ENCODE measurements around the gene TAGLN2. TPM values are rescaled to one million over a fixed set of nuclear protein-coding genes. Genes with fewer than 3 reads are reported as not detected.

TAGLN2 gene
- polyA plus RNA-seq, 6 donors from 2014 or later = 1,235 to 1,676 (median 1,380) TPM

GRCh38 chr1:159877695-159878444 lies 47.4 kb downstream of the TAGLN2 start:
- H3K27ac Mint-ChIP-seq = no peak overlapping the region
- H3K27me3 Mint-ChIP-seq = peaks cover 4 to 6% (median 6%) of the 10 kb centered on the region in 3 donors
- H3K4me3 Mint-ChIP-seq = no peak overlapping the region
- H3K36me3 Mint-ChIP-seq = peaks cover 7 to 15% of the 10 kb centered on the region in 2 donors
- DNase-seq = no peak
- ATAC-seq (ENCODE audit: low read depth in 2 of 2) = no peak
- H3K9me3 Mint-ChIP-seq = no peaks in the 10 kb centered on the region
- H3K4me1 Mint-ChIP-seq = peaks cover 0 to 2% (median 0%) of the 10 kb centered on the region in 3 donors

- peaks cover 0 to under 1% (median 0%) of the 10 kb centered on the region in 3 donors for H3K4me1 Mint-ChIP-seq
- H3K27ac Mint-ChIP-seq = no peak overlapping the region
- H3K4me3 Mint-ChIP-seq = no peak overlapping the region
- no peak for ATAC-seq (ENCODE audit: low read depth in 2 of 2)
- peaks cover 7 to 10% of the 10 kb centered on the region in 2 donors for H3K36me3 Mint-ChIP-seq
- peaks cover 2 to 14% (median 10%) of the 10 kb centered on the region in 3 donors for H3K27me3 Mint-ChIP-seq
- H3K9me3 Mint-ChIP-seq = no peaks in the 10 kb centered on the region
- DNase-seq = no peak
These were observed 51.7 kb downstream of the TAGLN2 start for GRCh38 chr1:159873530-159874143.

DNA sequence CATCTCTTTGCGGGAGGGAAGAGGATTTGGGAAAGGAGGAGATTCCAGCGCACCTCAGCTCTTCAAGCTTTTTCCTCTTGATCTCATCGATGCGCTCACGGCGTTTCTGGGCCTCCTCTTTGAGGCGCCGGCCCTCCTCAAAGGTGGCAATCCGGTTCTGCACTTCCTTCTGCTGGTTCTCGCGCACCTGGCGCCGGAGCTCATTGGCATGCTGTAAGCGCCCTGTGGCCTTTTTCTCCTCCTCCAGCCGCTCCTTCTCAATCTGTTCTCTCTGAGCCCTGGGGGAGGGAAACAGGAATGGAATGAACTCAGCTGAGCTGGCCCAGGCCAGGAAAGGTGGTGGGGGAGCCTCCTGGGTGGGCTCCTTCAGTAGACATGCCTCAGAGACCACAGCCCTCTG lies 52.4 kb downstream of the TAGLN2 start:
- Mint-ChIP-seq H3K27me3 (peaks cover 0 to 14% (median 8%) of the 10 kb centered on the region in 3 donors), H3K9me3 (no peaks in the 10 kb centered on the region), H3K27ac (peak overlapping the region in 1 of 6 donors; percentile 72), H3K4me3 (no peak overlapping the region), H3K4me1 (no peaks in the 10 kb centered on the region), H3K36me3 (peaks cover 7 to 8% of the 10 kb centered on the region in 2 donors)
- ATAC-seq (ENCODE audit: low read depth in 2 of 2) = no peak
- DNase-seq = no peak

DNA sequence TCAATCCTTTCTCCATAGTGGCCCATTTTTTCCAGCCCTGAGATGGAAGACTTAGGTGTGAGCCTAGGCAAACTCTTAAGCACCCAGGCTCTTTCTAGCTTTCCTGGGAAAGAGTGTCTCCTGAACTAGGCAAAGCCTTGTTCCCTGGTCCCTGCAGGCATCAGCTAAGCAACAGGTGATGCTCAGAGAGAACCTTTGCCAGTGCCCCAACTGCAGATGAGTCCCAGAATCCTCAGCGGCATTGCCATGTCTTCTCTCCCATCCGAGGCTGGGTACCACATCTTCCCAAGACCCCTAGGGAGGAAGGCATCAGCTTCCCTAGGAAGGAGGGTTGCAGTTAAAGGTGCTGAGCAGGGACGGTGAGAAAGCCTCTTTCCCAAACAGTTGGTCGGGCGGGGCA lies 54.6 kb downstream of the TAGLN2 start:
- ATAC-seq (ENCODE audit: low read depth in 2 of 2) = no peak
- no peaks in the 10 kb centered on the region for H3K36me3 Mint-ChIP-seq
- H3K9me3 Mint-ChIP-seq = no peaks in the 10 kb centered on the region
- peaks cover 9 to 19% (median 13%) of the 10 kb centered on the region in 3 donors for H3K27me3 Mint-ChIP-seq
- DNase-seq = no peak
- H3K4me1 Mint-ChIP-seq = no peaks in the 10 kb centered on the region
- H3K4me3 Mint-ChIP-seq = no peak overlapping the region
- H3K27ac Mint-ChIP-seq = no peak overlapping the region

DNA sequence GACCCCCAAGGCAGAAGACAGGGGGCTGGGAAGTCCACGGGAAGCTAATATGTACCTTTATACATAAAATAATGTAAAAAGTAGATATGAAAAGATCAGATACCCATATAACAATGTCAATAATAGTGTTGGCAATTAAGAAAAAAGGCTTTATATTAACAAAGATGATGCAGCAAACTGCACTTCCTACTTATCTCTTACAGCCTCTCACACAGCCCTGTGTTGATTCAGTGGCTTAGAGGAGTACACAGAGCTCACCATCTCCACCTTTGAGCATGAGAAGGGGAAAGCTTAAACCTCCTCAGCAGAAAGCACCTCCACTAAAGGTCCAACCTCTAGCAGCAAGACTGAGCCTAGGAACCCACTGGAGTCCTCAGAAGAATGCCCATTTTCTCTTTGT lies 55.7 kb downstream of the TAGLN2 start:
- ATAC-seq (ENCODE audit: low read depth in 2 of 2) = no peak
- H3K36me3 Mint-ChIP-seq = no peaks in the 10 kb centered on the region

DNA sequence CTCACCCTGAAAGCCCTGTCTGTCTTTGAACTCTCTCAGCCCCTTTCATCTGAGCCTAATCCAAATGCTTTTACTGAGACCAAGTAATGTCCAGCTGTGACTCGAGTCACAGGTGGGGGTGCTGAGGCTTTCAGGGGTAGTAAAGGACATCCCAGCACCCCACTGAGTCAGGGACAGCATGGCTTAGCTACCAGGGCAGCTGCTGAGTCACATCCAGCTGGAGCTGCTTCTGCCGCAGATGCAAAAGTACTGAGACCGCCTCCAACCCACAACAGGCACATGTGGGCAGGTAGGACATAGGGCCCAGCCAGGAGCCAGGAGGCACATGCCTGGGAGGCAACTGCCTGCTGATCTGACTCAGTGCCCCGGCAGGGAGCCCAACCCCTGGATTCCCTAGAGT lies 56.1 kb downstream of the TAGLN2 start:
- no peak for DNase-seq
- H3K4me1 Mint-ChIP-seq = no peaks in the 10 kb centered on the region
- peaks cover 9 to 17% (median 13%) of the 10 kb centered on the region in 3 donors for H3K27me3 Mint-ChIP-seq
- no peak overlapping the region for H3K27ac Mint-ChIP-seq
- H3K4me3 Mint-ChIP-seq = no peak overlapping the region
- ATAC-seq (ENCODE audit: low read depth in 2 of 2) = no peak
- no peaks in the 10 kb centered on the region for H3K36me3 Mint-ChIP-seq
- no peaks in the 10 kb centered on the region for H3K9me3 Mint-ChIP-seq

More for the DNA sequence above, 55.7 kb downstream of the TAGLN2 start:
- no peaks in the 10 kb centered on the region for H3K9me3 Mint-ChIP-seq
- H3K27me3 Mint-ChIP-seq = peaks cover 9 to 19% (median 13%) of the 10 kb centered on the region in 3 donors
- no peak overlapping the region for H3K4me3 Mint-ChIP-seq
- DNase-seq = no peak
- H3K4me1 Mint-ChIP-seq = no peaks in the 10 kb centered on the region
- no peak overlapping the region for H3K27ac Mint-ChIP-seq

DNA sequence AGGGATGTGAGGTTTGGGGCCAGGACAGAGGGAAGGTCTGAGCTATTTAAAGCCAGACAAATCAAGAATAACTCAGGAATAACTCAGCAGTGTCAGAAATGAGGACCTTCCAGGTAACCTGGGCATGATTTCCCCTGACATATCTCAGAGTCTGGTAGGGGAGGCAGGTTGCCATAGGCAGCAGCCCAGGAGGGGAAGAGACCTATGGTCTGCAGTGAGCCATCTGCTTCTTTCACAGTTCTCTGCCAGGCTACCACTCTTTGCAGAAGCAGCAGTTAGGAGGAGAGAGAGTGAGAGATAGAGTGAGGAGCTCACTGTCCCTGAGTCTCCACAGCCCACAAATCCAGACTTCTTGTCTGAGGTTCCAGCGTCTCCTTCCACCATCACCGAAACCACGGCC lies 56.5 kb downstream of the TAGLN2 start:
- DNase-seq = no peak
- H3K9me3 Mint-ChIP-seq = no peaks in the 10 kb centered on the region
- no peaks in the 10 kb centered on the region for H3K4me1 Mint-ChIP-seq
- no peak overlapping the region for H3K4me3 Mint-ChIP-seq
- H3K36me3 Mint-ChIP-seq = no peaks in the 10 kb centered on the region
- H3K27ac Mint-ChIP-seq = no peak overlapping the region
- ATAC-seq (ENCODE audit: low read depth in 2 of 2) = no peak
- peaks cover 9 to 13% (median 13%) of the 10 kb centered on the region in 3 donors for H3K27me3 Mint-ChIP-seq

Other genes starting within 250 kb of the TAGLN2 start
- gene CRP, start 210.9 kb downstream of the TAGLN2 start, polyA plus RNA-seq (ENCODE audit: low read depth in 6 of 6) = not detected
- gene DUSP23, start 144.5 kb downstream of the TAGLN2 start, polyA plus RNA-seq (ENCODE audit: low read depth in 6 of 6) = 10 to 100 TPM; 24.3 to 31.5 (median 28.7) TPM
- 1 to 10 TPM in 1 of 6 donors, under 1 TPM in 3, not detected in 2; 0.11 to 1.2 (median 0.24) TPM for gene FCRL6, start 123.1 kb downstream of the TAGLN2 start, polyA plus RNA-seq (ENCODE audit: low read depth in 6 of 6)
- not detected for gene SLAMF8, start 98.6 kb downstream of the TAGLN2 start, polyA plus RNA-seq (ENCODE audit: low read depth in 6 of 6)
- not detected for gene VSIG8, start 62.9 kb downstream of the TAGLN2 start, polyA plus RNA-seq (ENCODE audit: low read depth in 6 of 6)
- gene CFAP45, start 25.3 kb downstream of the TAGLN2 start, polyA plus RNA-seq (ENCODE audit: low read depth in 6 of 6) = under 1 TPM in 5 of 6 donors, not detected in 1; 0.29 to 0.93 (median 0.41) TPM
- under 1 TPM in 4 of 6 donors, not detected in 2; 0.16 to 0.97 (median 0.41) TPM for gene IGSF9, start 20.1 kb upstream of the TAGLN2 start, polyA plus RNA-seq (ENCODE audit: low read depth in 6 of 6)
- gene SLAMF9, start 28.7 kb upstream of the TAGLN2 start, polyA plus RNA-seq (ENCODE audit: low read depth in 6 of 6) = not detected
- 1 to 10 TPM in 5 of 6 donors, under 1 TPM in 1; 0.98 to 2.0 (median 1.5) TPM for gene PIGM, start 106.5 kb upstream of the TAGLN2 start, polyA plus RNA-seq (ENCODE audit: low read depth in 6 of 6)
- gene KCNJ10, start 144.7 kb upstream of the TAGLN2 start, polyA plus RNA-seq (ENCODE audit: low read depth in 6 of 6) = not detected
- under 1 TPM in 1 of 6 donors, not detected in 5; 0.08 TPM for gene KCNJ9, start 156.0 kb upstream of the TAGLN2 start, polyA plus RNA-seq (ENCODE audit: low read depth in 6 of 6)
- gene IGSF8, start 173.1 kb upstream of the TAGLN2 start, polyA plus RNA-seq (ENCODE audit: low read depth in 6 of 6) = 10 to 100 TPM; 33.6 to 53.1 (median 47.7) TPM
- gene ATP1A2, start 190.3 kb upstream of the TAGLN2 start, polyA plus RNA-seq (ENCODE audit: low read depth in 6 of 6) = not detected
- gene ATP1A4, start 226.1 kb upstream of the TAGLN2 start, polyA plus RNA-seq (ENCODE audit: low read depth in 6 of 6) = not detected

All from naive B cell (primary cell).